Endothelial cell of umbilical vein (primary cell): ENCODE measurements around the gene ODF4. TPM values are rescaled to one million over a fixed set of nuclear protein-coding genes. Genes with fewer than 3 reads are reported as not detected.

Experiments used
- BruUV-seq: library from RNA; stranded (reverse); fragments of 400-500 nt; replicated peaks from 2 replicates; lab custom pipeline; 2021; lab: Mats Ljungman, UMichigan
- CTCF ChIA-PET: fragments of 300-600, 350-600 bp; sonication (Branson Sonifier 250); formaldehyde crosslinking; loops from one replicate; lab custom pipeline; 2021; ENCODE audit warnings: antibody characterized with exemption, inconsistent platforms; lab: Charles Lee
- POLR2A ChIA-PET: fragments of 300-600, 350-600 bp; sonication (Branson Sonifier 250); formaldehyde crosslinking; loops from one replicate; lab custom pipeline; 2021; ENCODE audit warnings: antibody characterized with exemption, inconsistent platforms; lab: Charles Lee
- DNase-seq: peaks from one replicate; pipeline ENCODE4 v3.0.0-alpha.2; 2011; ENCODE audit warnings: low read depth, low spot score
- FAIRE-seq: peaks from 2 replicates; lab custom pipeline; 2011; peaks lifted over from hg19 to GRCh38; lab: Jason Lieb, UNC
- H2AFZ ChIP-seq: 2 replicates; pipeline ENCODE4 v1.6.0; 2012; ENCODE audit warnings: low read depth, low read length, control low read depth, inconsistent platforms
- H3K27ac ChIP-seq: 2 replicates; pipeline ENCODE4 v1.5.1; 2011; ENCODE audit warnings: low read depth, mild to moderate bottlenecking, control low read depth, low read length, moderate library complexity; ENCODE audit not compliant: insufficient read depth
- H3K27me3 ChIP-seq, 2 experiments: 2 replicates each; pipeline versions ENCODE4 v1.6.0 to v1.6.1; 2011; ENCODE audit warnings: low read length in 2 of 2, mixed read lengths in 1 of 2; ENCODE audit not compliant: control insufficient read depth in 2 of 2, insufficient read depth in 2 of 2
- H3K36me3 ChIP-seq, 2 experiments: 2 replicates in 1 of 2; 3 replicates in 1 of 2; pipeline ENCODE4 v1.5.1; 2011; ENCODE audit warnings: low read length in 2 of 2, mild to moderate bottlenecking in 1 of 2, moderate library complexity in 1 of 2; ENCODE audit not compliant: control insufficient read depth in 2 of 2, insufficient read depth in 2 of 2; ENCODE audit errors: extremely low read depth in 1 of 2
- H3K4me1 ChIP-seq: 3 replicates; pipeline ENCODE4 v1.5.1; 2011; ENCODE audit warnings: mild to moderate bottlenecking, low read length; ENCODE audit not compliant: control insufficient read depth, insufficient read depth; ENCODE audit errors: extremely low read depth
- H3K4me2 ChIP-seq: 2 replicates; pipeline ENCODE4 v1.6.1; 2011; ENCODE audit warnings: low read length, control low read depth, mixed read lengths; ENCODE audit not compliant: insufficient read depth
- H3K4me3 ChIP-seq, 3 experiments: fragments of 200-600 bp in 1 of 3; sonication (generic), shearing (Covaris generic) in 1 of 3; replicated peaks in 1 of 3; 2 replicates each; pipeline ENCODE4 v1.5.1; 2011 to 2016; ENCODE audit warnings: control low read depth in 3 of 3, low read length in 3 of 3, mild to moderate bottlenecking in 2 of 3, inconsistent platforms in 1 of 3, low read depth in 1 of 3, moderate library complexity in 1 of 3; ENCODE audit not compliant: insufficient read depth in 1 of 3
- H3K79me2 ChIP-seq: 2 replicates; pipeline ENCODE4 v1.6.0; 2012; ENCODE audit warnings: low read length, inconsistent platforms; ENCODE audit not compliant: control insufficient read depth, insufficient read depth
- H3K9ac ChIP-seq: replicated peaks from 2 replicates; pipeline ENCODE3; 2011; ENCODE audit warnings: low read length, control low read depth; ENCODE audit not compliant: insufficient read depth; ENCODE audit errors: extremely low read depth
- H3K9me1 ChIP-seq: replicated peaks from 3 replicates; pipeline ENCODE4 v1.6.0; 2011; ENCODE audit warnings: mild to moderate bottlenecking, low read length; ENCODE audit not compliant: control insufficient read depth, insufficient read depth; ENCODE audit errors: extremely low read depth
- H3K9me3 ChIP-seq: replicated peaks from 2 replicates; pipeline ENCODE4 v1.5.1; 2012; ENCODE audit warnings: low read length, inconsistent platforms; ENCODE audit not compliant: control insufficient read depth, insufficient read depth
- H4K20me1 ChIP-seq: replicated peaks from 2 replicates; pipeline ENCODE3; 2011; ENCODE audit warnings: mild to moderate bottlenecking, low read length; ENCODE audit not compliant: control insufficient read depth, insufficient read depth; ENCODE audit errors: extremely low read depth
- EZH2 ChIP-seq: IDR thresholded peaks from 2 replicates; pipeline ENCODE4 v1.6.1; 2012; ENCODE audit warnings: borderline replicate concordance, low read depth, mild to moderate bottlenecking, moderate library complexity, low read length, inconsistent platforms; ENCODE audit not compliant: severe bottlenecking
- FOS ChIP-seq: IDR thresholded peaks from 2 replicates; pipeline ENCODE4 v1.6.1; 2011; ENCODE audit warnings: mild to moderate bottlenecking, low read length, moderate library complexity, borderline replicate concordance; ENCODE audit not compliant: insufficient read depth
- GATA2 ChIP-seq: IDR thresholded peaks from 2 replicates; pipeline ENCODE4 v1.7.0; 2011; ENCODE audit warnings: low read depth, mild to moderate bottlenecking, moderate library complexity, mixed read lengths, low read length; ENCODE audit not compliant: insufficient read length, insufficient read depth
- JUN ChIP-seq: IDR thresholded peaks from 2 replicates; pipeline ENCODE4 v1.6.1; 2011; ENCODE audit warnings: borderline replicate concordance, low read depth; ENCODE audit not compliant: insufficient read length, insufficient read depth
- MAX ChIP-seq: IDR thresholded peaks from 2 replicates; pipeline ENCODE4 v1.6.1; 2011; ENCODE audit not compliant: insufficient read depth, insufficient read length
- MYC ChIP-seq: IDR thresholded peaks from one replicate; pipeline ENCODE4 v1.6.1; 2011; ENCODE audit warnings: mild to moderate bottlenecking, low read depth, low read length
- POLR2A ChIP-seq: IDR thresholded peaks from 2 replicates; pipeline ENCODE4 v1.6.1; 2012; ENCODE audit warnings: low read depth, mild to moderate bottlenecking, control low read depth, low read length
- POLR2AphosphoS5 ChIP-seq: IDR thresholded peaks from 2 replicates; pipeline ENCODE4 v1.6.1; 2012; ENCODE audit warnings: low read depth, mild to moderate bottlenecking, control low read depth, low read length, moderate library complexity; ENCODE audit not compliant: insufficient read depth
- dilution Hi-C: fragments of 300-500 bp; cut with MboI; formaldehyde crosslinking; loops from one replicate; pipeline ENCODE4 v1.15.0; 2019; ENCODE audit warnings: low sequenced_read_pairs; ENCODE audit not compliant: extremely low pct_ligation_motif_present
- intact Hi-C: fragments of 100-400 bp; cut with micrococcal nuclease; formaldehyde crosslinking; loops from one replicate; pipeline ENCODE4 v1.10.0; 2022
- polyA plus RNA-seq, 4 experiments: library from polyadenylated mRNA; depleted of rRNA in 3 of 4; stranded (reverse) in 3 of 4; unstranded in 1 of 4; fragments of >200 nt; gene quantifications; 2 replicates each; pipeline versions ENCODE4 v1.2.1 to v1.2.3, GENCODE V29; 2011 to 2012; ENCODE audit warnings: missing spikeins in 1 of 4
- total RNA-seq: library from RNA; stranded (reverse); gene quantifications from 2 replicates; pipeline ENCODE4 v1.2.3, GENCODE V29; 2021
- TF ChIP-seq, protein P1 (sequence below), 2 donors: IDR thresholded peaks; 1 replicate in 1 of 2; 2 replicates in 1 of 2; pipeline ENCODE4 v1.5.1; 2011; ENCODE audit warnings: low read length in 2 of 2, mild to moderate bottlenecking in 2 of 2, moderate library complexity in 2 of 2, control low read depth in 1 of 2, inconsistent platforms in 1 of 2, low read depth in 1 of 2; ENCODE audit not compliant: insufficient read depth in 1 of 2; ENCODE audit errors: extremely low read depth in 1 of 2

Gene ODF4
- total and polyA plus RNA-seq, 2 donors (not counting 3 experiments of a cell fraction or from before 2014, with no cell fraction given) = not detected

DNA sequence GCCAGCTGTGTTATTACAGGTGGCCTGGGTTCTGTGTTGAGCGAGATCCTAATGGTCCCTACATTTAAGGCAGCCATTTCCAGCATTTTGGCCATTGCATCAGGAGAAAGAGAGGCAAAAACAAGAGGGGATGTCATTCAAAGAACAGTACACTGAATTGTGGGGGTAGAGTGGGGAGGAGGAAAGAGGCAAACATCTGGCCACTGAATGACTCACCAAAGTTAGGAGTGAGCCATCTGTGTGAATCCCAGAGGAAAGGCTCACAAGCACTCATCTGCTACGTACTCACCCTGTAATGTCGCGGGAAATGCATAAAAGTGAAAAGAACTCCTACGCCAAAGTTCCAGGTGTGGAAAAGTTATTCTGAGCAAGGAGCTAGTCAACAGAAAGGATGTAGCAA, 20.1 kb downstream of the ODF4 start:
- FAIRE-seq = peak; percentile 88
- H3K4me2 ChIP-seq = peak overlapping the region; percentile 81
- H3K4me1 ChIP-seq = peaks cover 32% of the 10 kb centered on the region
- no peak for TF ChIP-seq MYC
- peak; percentile 98 for TF ChIP-seq JUN
- TF ChIP-seq, protein P1, sequence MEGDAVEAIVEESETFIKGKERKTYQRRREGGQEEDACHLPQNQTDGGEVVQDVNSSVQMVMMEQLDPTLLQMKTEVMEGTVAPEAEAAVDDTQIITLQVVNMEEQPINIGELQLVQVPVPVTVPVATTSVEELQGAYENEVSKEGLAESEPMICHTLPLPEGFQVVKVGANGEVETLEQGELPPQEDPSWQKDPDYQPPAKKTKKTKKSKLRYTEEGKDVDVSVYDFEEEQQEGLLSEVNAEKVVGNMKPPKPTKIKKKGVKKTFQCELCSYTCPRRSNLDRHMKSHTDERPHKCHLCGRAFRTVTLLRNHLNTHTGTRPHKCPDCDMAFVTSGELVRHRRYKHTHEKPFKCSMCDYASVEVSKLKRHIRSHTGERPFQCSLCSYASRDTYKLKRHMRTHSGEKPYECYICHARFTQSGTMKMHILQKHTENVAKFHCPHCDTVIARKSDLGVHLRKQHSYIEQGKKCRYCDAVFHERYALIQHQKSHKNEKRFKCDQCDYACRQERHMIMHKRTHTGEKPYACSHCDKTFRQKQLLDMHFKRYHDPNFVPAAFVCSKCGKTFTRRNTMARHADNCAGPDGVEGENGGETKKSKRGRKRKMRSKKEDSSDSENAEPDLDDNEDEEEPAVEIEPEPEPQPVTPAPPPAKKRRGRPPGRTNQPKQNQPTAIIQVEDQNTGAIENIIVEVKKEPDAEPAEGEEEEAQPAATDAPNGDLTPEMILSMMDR (IDR thresholded peaks at IDR 0.05; ENCODE audit: extremely low read depth in 1 of 2, insufficient read depth in 1 of 2, low read depth in 1 of 2, low read length in 2 of 2) = no peak
- no peak for TF ChIP-seq POLR2A
- TF ChIP-seq GATA2 = no peak
- TF ChIP-seq FOS = peak; percentile 94
- no peak for TF ChIP-seq EZH2
- TF ChIP-seq MAX = no peak
- no peak for TF ChIP-seq POLR2AphosphoS5
- no peaks in the 10 kb centered on the region for H3K27me3 ChIP-seq
- H3K9me1 ChIP-seq = no peaks in the 10 kb centered on the region
- ChIA-PET POLR2A (interaction anchor here (0.6 to 3.4 kb wide), 6 partner anchors 17 to 187 kb away, joined by 3 to 21 read pairs (median 4); partner anchors contain the start of genes CTC1 and KRABD2), CTCF (interaction anchor here (0.8 to 2.7 kb wide), 10 partner anchors 8 to 33 kb away, joined by 4 to 22 read pairs (median 5); partner anchors contain the start of gene KRABD2)
- peak; percentile 95 for DNase-seq
- peak overlapping the region; percentile 90 for H3K27ac ChIP-seq
- no peaks in the 10 kb centered on the region for H3K9me3 ChIP-seq
- H3K36me3 ChIP-seq = no peaks in the 10 kb centered on the region
- intact Hi-C loops (loop anchor here (1.0 to 2.0 kb wide), 5 partner anchors 17 to 110 kb away; partner anchors contain the start of genes ARHGEF15, KRABD2, PFAS and SLC25A35), dilution Hi-C loops (no loop called here)
- peak overlapping the region; percentile 83 for H3K9ac ChIP-seq
- H3K79me2 ChIP-seq = no peaks in the 10 kb centered on the region
- H4K20me1 ChIP-seq = no peaks in the 10 kb centered on the region
- TSS peak; percentile 26 for BruUV-seq
- H3K4me3 ChIP-seq = peak overlapping the region in 1 of 3 experiments; percentile 50
- no peak overlapping the region for H2AFZ ChIP-seq
